GM21723 (cell line): ENCODE data around the gene ADIRF.
"Not testable (repeated sequence)": the region's sequence is repeated elsewhere in the genome, so short reads cannot be mapped to it uniquely, and the experiment has no call there.

ENCODE experiments used
- ATAC-seq: cut with Tn5 transposase; IDR thresholded peaks from one replicate; pipeline ENCODE4 v1.9.1; 2021; ENCODE audit warnings: mild to moderate bottlenecking, moderate library complexity; ENCODE audit not compliant: unreplicated experiment

ADIRF gene

DNA sequence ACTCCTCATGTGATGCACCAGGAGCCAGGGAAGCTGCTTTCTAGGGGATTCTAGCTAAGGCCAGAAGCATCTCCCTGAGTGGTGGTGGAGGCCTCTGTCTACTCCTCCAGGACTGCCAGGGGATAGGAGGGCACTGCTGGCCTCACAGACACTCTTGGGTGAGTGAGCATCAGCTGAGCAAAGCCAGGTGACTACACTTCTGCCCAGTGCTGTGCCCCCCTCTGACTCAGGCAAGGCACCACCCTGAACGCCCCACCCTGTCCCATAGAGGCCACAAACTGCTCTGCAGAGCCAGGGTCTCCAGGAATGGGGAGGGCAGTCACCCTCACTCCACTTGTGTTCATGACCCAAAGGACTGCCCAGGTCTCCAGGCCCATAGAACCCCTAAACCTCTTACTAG, 51.2 kb downstream of the ADIRF start:
- ATAC-seq = not testable (repeated sequence)

GRCh38 chr10:87020056-87020455, 51.8 kb downstream of the ADIRF start, which contains the start of gene FAM25A:
Gene FAM25A (plus strand): TSS chr10:87020294. CDS start chr10:87020325, 31 bp downstream.
- not testable (repeated sequence) for ATAC-seq
